ENCODE data around the gene CBARP. TPM values are rescaled to one million over a fixed set of nuclear protein-coding genes. Genes with fewer than 3 reads are reported as not detected.

The CBARP gene
- total and polyA plus RNA-seq, 8 donors = 0.55 to 2.5 (median 1.3) TPM

- ATAC-seq (peak; percentile 55), DNase-seq (peak; percentile 85 to 96 (median 90))
- Histone ChIP-seq H3K36me3 (no peaks in the 10 kb centered on the region), H3K27me3 (peaks cover 0 to 53% of the 10 kb centered on the region in 2 donors), H3K27ac (peak overlapping the region; percentile 61 to 81), H3K9me3 (no peaks in the 10 kb centered on the region), H3K4me1 (peaks cover 37 to 74% of the 10 kb centered on the region in 2 donors), H3K4me3 (peak overlapping the region; percentile 13 to 88)
- peak; percentile 86 to 89 for TF ChIP-seq CTCF (IDR thresholded peaks at IDR 0.05)
- intact Hi-C loops (cut with DNase I) = no loop called here
Observed at GRCh38 chr19:1239796-1240737, 2.3 kb upstream of the CBARP start.

GRCh38 chr19:1239420-1239795 lies 1.6 kb upstream of the CBARP start:
- no peak for TF ChIP-seq CTCF (IDR thresholded peaks at IDR 0.05)
- intact Hi-C loops (cut with DNase I) = no loop called here
- Histone ChIP-seq H3K27ac (peak overlapping the region in 1 of 2 donors; percentile 61), H3K4me1 (peaks cover 30 to 67% of the 10 kb centered on the region in 2 donors), H3K27me3 (peaks cover 0 to 55% of the 10 kb centered on the region in 2 donors), H3K36me3 (no peaks in the 10 kb centered on the region), H3K4me3 (no peak overlapping the region), H3K9me3 (no peaks in the 10 kb centered on the region)
- no peak for ATAC-seq
- peak in 1 of 4 donors; percentile 43 for DNase-seq

- H3K27ac ChIP-seq = no peak overlapping the region
Observed at GRCh38 chr19:1238369-1239303, 831 bp upstream of the CBARP start.

GRCh38 chr19:1237027-1237659 lies 662 bp downstream of the CBARP start:
- H3K36me3 ChIP-seq = no peaks in the 10 kb centered on the region
- H3K27me3 ChIP-seq = peaks cover 0 to 59% of the 10 kb centered on the region in 2 donors
- H3K4me1 ChIP-seq = peaks cover 20 to 63% of the 10 kb centered on the region in 2 donors
- H3K4me3 ChIP-seq = peak overlapping the region; percentile 40 to 46
- H3K9me3 ChIP-seq = no peaks in the 10 kb centered on the region
- no peak overlapping the region for H3K27ac ChIP-seq
- DNase-seq (peak in 2 of 4 donors; percentile 45 to 60), ATAC-seq (no peak)
- intact Hi-C loops (cut with DNase I) = no loop called here
- TF ChIP-seq CTCF (IDR thresholded peaks at IDR 0.05) = no peak

More at GRCh38 chr19:1238369-1239303, 831 bp upstream of the CBARP start:
- intact Hi-C loops (cut with DNase I) = no loop called here
- Histone ChIP-seq H3K9me3 (no peaks in the 10 kb centered on the region), H3K36me3 (no peaks in the 10 kb centered on the region), H3K4me3 (peak overlapping the region in 1 of 2 donors; percentile 14), H3K4me1 (peaks cover 23 to 63% of the 10 kb centered on the region in 2 donors), H3K27me3 (peaks cover 0 to 59% of the 10 kb centered on the region in 2 donors)
- ATAC-seq (no peak), DNase-seq (no peak)
- TF ChIP-seq CTCF (IDR thresholded peaks at IDR 0.05) = no peak

Measured in left lung (tissue), 10 donors.